A549 (cell line): ENCODE measurements around the gene FAM193A. TPM values are rescaled to one million over a fixed set of nuclear protein-coding genes. Genes with fewer than 3 reads are reported as not detected.
"Not testable (repeated sequence)": the region's sequence is repeated elsewhere in the genome, so short reads cannot be mapped to it uniquely, and the experiment has no call there.

Source experiments
- ATAC-seq, 2 experiments: fragments of 200-7000 bp in 1 of 2; fragments of >200 bp in 1 of 2; cut with Nextera tagmentation in 1 of 2; cut with Tn5 transposase in 1 of 2; 3 replicates each; pipeline versions ENCODE4 v1.8.0 to v1.9.1; 2018 to 2020; ENCODE audit warnings: mild to moderate bottlenecking in 1 of 2, moderate library complexity in 1 of 2
- CTCF ChIA-PET: fragments of 300-600 bp; sonication (Branson Sonifier 250); formaldehyde crosslinking; extraction: SDS; loops from one replicate; lab custom pipeline; 2021; ENCODE audit warnings: antibody characterized with exemption, inconsistent platforms; lab: Yijun Ruan, JAX
- POLR2A ChIA-PET: fragments of 350-600 bp; formaldehyde crosslinking; extraction: SDS; loops from one replicate; lab custom pipeline; 2021; ENCODE audit warnings: antibody characterized with exemption, inconsistent platforms; lab: Yijun Ruan, JAX
- DNase-seq, 2 experiments: peaks; one replicate each; pipeline versions ENCODE4 v3.0.0 to v3.0.0-alpha.2; 2011 to 2016; ENCODE audit warnings: low read depth in 1 of 2, low spot score in 1 of 2
- FAIRE-seq: peaks from 2 replicates; lab custom pipeline; 2011; peaks lifted over from hg19 to GRCh38; lab: Jason Lieb, UNC
- H3K27ac ChIP-seq, 2 experiments: fragments of >200 bp; sonication (Bioruptor Twin); formaldehyde crosslinking; 3 replicates each; pipeline ENCODE4 v1.5.1; 2016 to 2017
- H3K4me1 ChIP-seq: fragments of >200 bp; sonication (Bioruptor Twin); formaldehyde crosslinking; 3 replicates; pipeline ENCODE4 v1.6.1; 2016
- H3K4me2 ChIP-seq: fragments of >200 bp; sonication (Bioruptor Twin); formaldehyde crosslinking; 3 replicates; pipeline ENCODE4 v1.6.1; 2016
- H3K4me3 ChIP-seq: fragments of >200 bp; sonication (Bioruptor Twin); formaldehyde crosslinking; 3 replicates; pipeline ENCODE4 v1.5.1; 2016
- H3K9me3 ChIP-seq: fragments of >200 bp; sonication (Bioruptor Twin); formaldehyde crosslinking; 3 replicates; pipeline ENCODE4 v1.6.1; 2016
- BCL3 ChIP-seq: fragments of >200 bp; sonication (Bioruptor Twin); formaldehyde crosslinking; IDR thresholded peaks from 3 replicates; pipeline ENCODE4 v1.6.1; 2016
- CBX8 ChIP-seq: fragments of 200-600 bp; sonication (generic); IDR thresholded peaks from 2 replicates; pipeline ENCODE4 v1.6.1; 2016
- CHD2 ChIP-seq: fragments of 150-350 bp; IDR thresholded peaks from 2 replicates; pipeline ENCODE4 v1.6.1; 2014; ENCODE audit warnings: low read length; ENCODE audit not compliant: partially characterized antibody
- CHD4 ChIP-seq: fragments of 200-600 bp; sonication (generic); IDR thresholded peaks from 2 replicates; pipeline ENCODE4 v1.6.1; 2016; ENCODE audit warnings: antibody characterized with exemption, mild to moderate bottlenecking, borderline replicate concordance
- EHF ChIP-seq: fragments of 250-450 bp; sonication (Bioruptor Pico); IDR thresholded peaks from 2 replicates; pipeline ENCODE4 v1.5.0; 2020; ENCODE audit warnings: mild to moderate bottlenecking
- ELK1 ChIP-seq: fragments of 150-350 bp; IDR thresholded peaks from 2 replicates; pipeline ENCODE4 v1.6.1; 2014; ENCODE audit warnings: low read depth, mild to moderate bottlenecking, low read length
- FOSL2 ChIP-seq, 2 experiments: fragments of 450-650 bp in 1 of 2; fragments of >200 bp in 1 of 2; sonication (Bioruptor Twin) in 1 of 2; formaldehyde crosslinking; IDR thresholded peaks; 2 replicates each; pipeline versions ENCODE4 v1.5.0 to v1.6.1; 2016 to 2020; ENCODE audit warnings: mild to moderate bottlenecking in 1 of 2, moderate library complexity in 1 of 2
- GATA3 ChIP-seq: IDR thresholded peaks from 2 replicates; pipeline ENCODE4 v1.6.1; 2012; ENCODE audit warnings: borderline replicate concordance
- HEYL ChIP-seq: fragments of 250-450 bp; sonication (Bioruptor Pico); IDR thresholded peaks from 2 replicates; pipeline ENCODE4 v1.8.0; 2021; ENCODE audit warnings: mild to moderate bottlenecking, moderate library complexity
- HOXA7 ChIP-seq: fragments of 250-450 bp; sonication (Bioruptor Pico); IDR thresholded peaks from 2 replicates; pipeline ENCODE4 v1.5.0; 2020; ENCODE audit warnings: mild to moderate bottlenecking, moderate library complexity
- JUN ChIP-seq, 2 experiments: fragments of >200 bp; sonication (Bioruptor Twin); formaldehyde crosslinking; IDR thresholded peaks; 2 replicates in 1 of 2; 3 replicates in 1 of 2; pipeline ENCODE4 v1.6.1; 2016 to 2017
- JUNB ChIP-seq: fragments of >200 bp; sonication (Bioruptor Twin); formaldehyde crosslinking; IDR thresholded peaks from 2 replicates; pipeline ENCODE4 v1.6.1; 2016
- KDM5A ChIP-seq: fragments of 200-600 bp; sonication (generic); IDR thresholded peaks from 2 replicates; pipeline ENCODE4 v1.6.1; 2016; ENCODE audit warnings: antibody characterized with exemption, mild to moderate bottlenecking
- MAX ChIP-seq: IDR thresholded peaks from 2 replicates; pipeline ENCODE4 v1.6.1; 2012
- NPAS2 ChIP-seq: fragments of 250-450 bp; sonication (Bioruptor Pico); IDR thresholded peaks from 2 replicates; pipeline ENCODE4 v1.8.0; 2022; ENCODE audit warnings: mild to moderate bottlenecking, moderate library complexity, borderline replicate concordance
- NR3C1 ChIP-seq: fragments of >200 bp; sonication (Bioruptor Twin); formaldehyde crosslinking; IDR thresholded peaks from 3 replicates; pipeline ENCODE4 v1.6.1; 2017
- PBX3 ChIP-seq: IDR thresholded peaks from 2 replicates; pipeline ENCODE4 v1.6.1; 2012
- RCOR1 ChIP-seq: fragments of 150-350 bp; IDR thresholded peaks from 2 replicates; pipeline ENCODE4 v1.6.1; 2014; ENCODE audit warnings: antibody characterized with exemption, low read length, low read depth
- RNF2 ChIP-seq: fragments of 200-600 bp; sonication (generic); IDR thresholded peaks from 2 replicates; pipeline ENCODE4 v1.6.1; 2016; ENCODE audit warnings: low read depth, mild to moderate bottlenecking, antibody characterized with exemption, moderate library complexity, borderline replicate concordance
- TFCP2L1 ChIP-seq: fragments of 250-450 bp; sonication (Bioruptor Pico); IDR thresholded peaks from 2 replicates; pipeline ENCODE4 v1.5.0; 2021; ENCODE audit warnings: mild to moderate bottlenecking
- ZC3H11A ChIP-seq: fragments of 450-650 bp; IDR thresholded peaks from 2 replicates; pipeline ENCODE4 v1.6.1; 2014; ENCODE audit warnings: antibody characterized with exemption, mild to moderate bottlenecking
- ZFP36 ChIP-seq: fragments of 450-650 bp; IDR thresholded peaks from 2 replicates; pipeline ENCODE4 v1.6.1; 2014; ENCODE audit warnings: borderline replicate concordance; ENCODE audit not compliant: partially characterized antibody
- ZNF302 ChIP-seq: fragments of 250-450 bp; sonication (Bioruptor Pico); IDR thresholded peaks from 2 replicates; pipeline ENCODE4 v1.9.0; 2021; ENCODE audit warnings: inconsistent platforms, mild to moderate bottlenecking, moderate library complexity
- WGBS: methylation state at CpG from one replicate; pipeline ENCODE4 v1.1.6; 2017; ENCODE audit errors: missing lambda C conversion rate; 5-methylcytosine and 5-hydroxymethylcytosine counted together
- polyA plus RNA-seq, 4 experiments: library from polyadenylated mRNA; depleted of rRNA in 3 of 4; stranded (reverse); fragments of >200 nt; fragmentation: RNase III in 1 of 4; extraction: RNeasy Plus Mini Kit Qiagen cat#74134 plus additional on column Dnase treatment in 1 of 4; gene quantifications; 2 replicates in 3 of 4; 3 replicates in 1 of 4; pipeline ENCODE4 v1.2.3, GENCODE V29; 2011 to 2017

Gene FAM193A
- polyA plus RNA-seq, 2 of the 4 experiments (the other 2 are of a cell fraction): 4.5 to 6.7 TPM

GRCh38 chr4:2588259-2588658 lies 51.8 kb downstream of the FAM193A start (continued):
- TF ChIP-seq NR3C1 (no peak), KDM5A (no peak), ZFP36 (no peak), HOXA7 (CRISPR knock-in tag) (no peak), CHD4 (no peak), ZNF302 (CRISPR knock-in tag) (no peak)

- no peaks in the 10 kb centered on the region for H3K4me1 ChIP-seq
- no peak for FAIRE-seq
- H3K4me3 ChIP-seq: no peak overlapping the region
- no peak for TF ChIP-seq EHF (CRISPR knock-in tag)
- TF ChIP-seq GATA3: no peak
- no peak for TF ChIP-seq ZFP36
- TF ChIP-seq RNF2: no peak
- no peak for TF ChIP-seq ELK1
- no peak for TF ChIP-seq JUNB
- no peak for TF ChIP-seq PBX3
- TF ChIP-seq, all 56 proteins: peak for 0
- WGBS: 78% methylated on average over 8 of the region's 8 CpGs
- Histone ChIP-seq H3K9me3 (no peaks in the 10 kb centered on the region), H3K27ac (no peak overlapping the region), H3K4me2 (no peak overlapping the region)
- ATAC-seq (no peak), DNase-seq (no peak)
- ChIA-PET POLR2A (no interaction called here), CTCF (interaction anchor here (0.7 kb wide), 1 partner anchor 198 kb away, joined by 3 read pairs; no protein-coding TSS in a partner anchor)
These were observed 54.7 kb downstream of the FAM193A start for GRCh38 chr4:2591189-2591588.

GRCh38 chr4:2592014-2592413 lies 55.6 kb downstream of the FAM193A start:
- CTCF ChIA-PET: interaction anchor here (0.7 kb wide), 1 partner anchor 199 kb away, joined by 3 read pairs; no protein-coding TSS in a partner anchor
- H3K4me1 ChIP-seq, DNase-seq, POLR2A ChIA-PET, H3K27ac ChIP-seq, ATAC-seq, H3K9me3 ChIP-seq, FAIRE-seq, H3K4me3 ChIP-seq, H3K4me2 ChIP-seq: not testable (repeated sequence)
- WGBS: 91% methylated on average over 12 of the region's 12 CpGs

- 86% methylated on average over 6 of the region's 6 CpGs for WGBS
These were observed 56.1 kb downstream of the FAM193A start for GRCh38 chr4:2592572-2592971.

More at GRCh38 chr4:2592572-2592971, 56.1 kb downstream of the FAM193A start:
- TF ChIP-seq PBX3: no peak
- TF ChIP-seq NR3C1: no peak
- TF ChIP-seq NPAS2: no peak
- no peak for TF ChIP-seq CHD2
- TF ChIP-seq GATA3: no peak
- no peak for TF ChIP-seq BCL3
- TF ChIP-seq CBX8: no peak
- TF ChIP-seq HOXA7 (CRISPR knock-in tag): no peak
- no peak for TF ChIP-seq ZNF302 (CRISPR knock-in tag)
- TF ChIP-seq RCOR1: no peak
- no peak for TF ChIP-seq ZC3H11A
- no peak for TF ChIP-seq HEYL
- no peak for TF ChIP-seq MAX
- TF ChIP-seq JUN (IDR thresholded peaks at IDR 0.05): no peak
- TF ChIP-seq TFCP2L1: no peak
- no peak for TF ChIP-seq FOSL2 (IDR thresholded peaks at IDR 0.05)
- TF ChIP-seq FOSL2 (CRISPR knock-in tag; IDR thresholded peaks at IDR 0.05): no peak
- FAIRE-seq: no peak
- ATAC-seq: peak; percentile 30 to 60; a peak in 4 of 6 replicates
- ChIA-PET CTCF (no interaction called here), POLR2A (no interaction called here)
- no peak overlapping the region for H3K4me2 ChIP-seq
- H3K9me3 ChIP-seq: no peaks in the 10 kb centered on the region
- H3K4me1 ChIP-seq: no peaks in the 10 kb centered on the region
- H3K27ac ChIP-seq: no peak overlapping the region
- H3K4me3 ChIP-seq: no peak overlapping the region
- no peak for DNase-seq
